ENCODE results near the gene FAIM2.

- TF ChIP-seq CTCF (conservative IDR thresholded peaks at IDR 0.05 in 1 of 2, IDR thresholded peaks at IDR 0.05 in 1 of 2; ENCODE audit: extremely low read depth in 1 of 2, insufficient read depth in 1 of 2, low read depth in 1 of 2, low read length in 2 of 2) (no peak), EZH2 (IDR thresholded peaks at IDR 0.05; ENCODE audit: borderline replicate concordance, low read length) (no peak)
These were observed 39.0 kb downstream of the FAIM2 start for GRCh38 chr12:49864798-49865090.
